Right lobe of liver (tissue), 6 donors: ENCODE measurements around the gene PHYHIPL. TPM values are rescaled to one million over a fixed set of nuclear protein-coding genes. Genes with fewer than 3 reads are reported as not detected.

Experiments
- ATAC-seq, 4 donors: fragments of 200-7000 bp; cut with Tn5 transposase; one replicate each; pipeline ENCODE4 v1.9.1; 2020; ENCODE audit warnings: mild to moderate bottlenecking in 4 of 4, moderate library complexity in 4 of 4
- DNase-seq, 3 donors: peaks; one replicate each; pipeline ENCODE4 v3.0.0-alpha.2; 2020
- H3K27ac ChIP-seq, 3 donors: fragments of 200-600 bp; one replicate each; pipeline ENCODE4 v1.8.0; 2022
- H3K27me3 ChIP-seq, 2 donors: fragments of 200-600 bp; one replicate each; pipeline ENCODE4 v1.8.0; 2022
- H3K36me3 ChIP-seq, 4 donors: fragments of 200-600 bp; sonication (generic) in 1 of 4; one replicate each; pipeline versions ENCODE4 v1.5.1 to v1.8.0; 2017 to 2022; ENCODE audit warnings: control low read depth in 1 of 4
- H3K4me1 ChIP-seq, 4 donors: fragments of 200-600 bp; sonication (generic) in 1 of 4; one replicate each; pipeline versions ENCODE4 v1.5.1 to v1.8.0; 2017 to 2022; ENCODE audit warnings: control low read depth in 1 of 4
- H3K4me3 ChIP-seq, 3 donors: fragments of 200-600 bp; one replicate each; pipeline ENCODE4 v1.8.0; 2022
- H3K9me3 ChIP-seq, 4 donors: fragments of 200-600 bp; sonication (generic) in 1 of 4; one replicate each; pipeline versions ENCODE4 v1.5.1 to v1.8.0; 2017 to 2022; ENCODE audit warnings: control low read depth in 1 of 4
- POLR2A ChIP-seq: fragments of 450-650 bp; IDR thresholded peaks from one replicate; pipeline ENCODE4 v1.6.1; 2017; ENCODE audit warnings: antibody characterized with exemption, mild to moderate bottlenecking
- WGBS: methylation state at CpG from one replicate; pipeline ENCODE4 v1.1.6; 2018; ENCODE audit warnings: low coverage, low lambda C conversion rate; ENCODE audit not compliant: insufficient coverage; ENCODE audit errors: missing lambda C conversion rate; 5-methylcytosine and 5-hydroxymethylcytosine counted together
- intact Hi-C, 2 donors: fragments of 100-400 bp; cut with DNase I; formaldehyde crosslinking; loops; one replicate each; pipeline versions ENCODE4 v1.11.2 to v1.14.1; 2022
- long read RNA-seq: library from polyadenylated mRNA; unstranded; transcript quantifications from one replicate; pipeline ENCODE4 v2.0.0, GENCODE V29; 2019
- total RNA-seq, 6 experiments: library from RNA; depleted of rRNA in 2 of 6; stranded (reverse); fragments of >200 nt in 2 of 6; fragmentation: NEBNext Ultra II Directional in 3 of 6; extraction: Animal tissue kit (Norgen Biotek cat#: 25700) in 3 of 6; gene quantifications; one replicate each; pipeline versions ENCODE4 v1.1.0 to v1.2.4, GENCODE V29; 2016 to 2023
- TF ChIP-seq, protein P1 (sequence below), 4 donors: fragments of 200-600 bp in 3 of 4; fragments of 450-650 bp in 1 of 4; IDR thresholded peaks; one replicate each; pipeline versions ENCODE4 v1.5.1 to v1.8.0; 2016 to 2022; ENCODE audit warnings: antibody characterized with exemption in 4 of 4, mild to moderate bottlenecking in 2 of 4
- donor health status: DM: no; HTN: yes; CAD: no.
- donor health status: DM: no; HTN: no; CAD: no.
- donor health status: DM: no; HTN: no; CAD: no.
- donor health status: DM: no; HTN: yes; CAD: no.
- donor health status: DM: no; HTN: yes; CAD: no.

The PHYHIPL gene
- total RNA-seq = under 1 TPM; 0.49 to 1.00 (median 0.75) TPM
- long read RNA-seq = 0 reads

GRCh38 chr10:59176241-59177030 lies at the start of gene PHYHIPL:
Gene PHYHIPL (plus strand): TSS chr10:59176643. CDS start chr10:59176854, 211 bp downstream.
- DNase-seq = peak; percentile 46 to 67 (median 63)
- ATAC-seq = peak; percentile 77 to 92 (median 86)
- peak within 1 kb of the TSS in 2 of 3 donors; percentile 18 to 45 for H3K27ac ChIP-seq
- H3K9me3 ChIP-seq = no peaks in the 10 kb centered on the region
- intact Hi-C loops = no loop called here
- TF ChIP-seq POLR2A = no peak
- TF ChIP-seq, protein P1, sequence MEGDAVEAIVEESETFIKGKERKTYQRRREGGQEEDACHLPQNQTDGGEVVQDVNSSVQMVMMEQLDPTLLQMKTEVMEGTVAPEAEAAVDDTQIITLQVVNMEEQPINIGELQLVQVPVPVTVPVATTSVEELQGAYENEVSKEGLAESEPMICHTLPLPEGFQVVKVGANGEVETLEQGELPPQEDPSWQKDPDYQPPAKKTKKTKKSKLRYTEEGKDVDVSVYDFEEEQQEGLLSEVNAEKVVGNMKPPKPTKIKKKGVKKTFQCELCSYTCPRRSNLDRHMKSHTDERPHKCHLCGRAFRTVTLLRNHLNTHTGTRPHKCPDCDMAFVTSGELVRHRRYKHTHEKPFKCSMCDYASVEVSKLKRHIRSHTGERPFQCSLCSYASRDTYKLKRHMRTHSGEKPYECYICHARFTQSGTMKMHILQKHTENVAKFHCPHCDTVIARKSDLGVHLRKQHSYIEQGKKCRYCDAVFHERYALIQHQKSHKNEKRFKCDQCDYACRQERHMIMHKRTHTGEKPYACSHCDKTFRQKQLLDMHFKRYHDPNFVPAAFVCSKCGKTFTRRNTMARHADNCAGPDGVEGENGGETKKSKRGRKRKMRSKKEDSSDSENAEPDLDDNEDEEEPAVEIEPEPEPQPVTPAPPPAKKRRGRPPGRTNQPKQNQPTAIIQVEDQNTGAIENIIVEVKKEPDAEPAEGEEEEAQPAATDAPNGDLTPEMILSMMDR (IDR thresholded peaks at IDR 0.05) = no peak
- no peaks in the 10 kb centered on the region for H3K36me3 ChIP-seq
- no peaks in the 10 kb centered on the region for H3K27me3 ChIP-seq
- no peaks in the 10 kb centered on the region for H3K4me1 ChIP-seq
- peak within 1 kb of the TSS; percentile 49 to 62 (median 56) for H3K4me3 ChIP-seq
- 3% methylated on average over 20 of the region's 90 CpGs for WGBS

DNA sequence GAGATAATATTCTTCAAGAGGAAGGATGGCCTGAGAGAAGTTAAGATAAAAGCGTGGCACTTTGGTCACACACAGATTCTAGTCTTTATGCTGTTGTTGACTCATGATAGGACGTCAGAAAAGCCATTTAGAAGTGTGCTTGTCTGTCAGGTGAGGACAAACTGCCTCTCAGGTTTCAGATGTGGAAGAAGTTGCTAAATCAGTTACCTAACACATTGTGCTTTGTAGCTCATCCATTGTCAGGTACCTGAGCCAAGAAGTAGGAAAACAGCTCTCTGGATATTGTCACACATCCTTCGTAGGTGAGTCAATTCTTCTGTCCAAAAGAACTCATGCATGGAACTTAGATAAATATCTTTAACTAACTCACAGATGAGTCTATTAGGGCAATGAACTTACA lies 49.5 kb upstream of the PHYHIPL start:
- H3K27ac ChIP-seq = no peak overlapping the region
- ATAC-seq = no peak
- TF ChIP-seq POLR2A = no peak
- TF ChIP-seq, protein P1 (IDR thresholded peaks at IDR 0.05) = no peak
- H3K9me3 ChIP-seq = no peaks in the 10 kb centered on the region
- no peaks in the 10 kb centered on the region for H3K27me3 ChIP-seq
- no peak overlapping the region for H3K4me3 ChIP-seq
- WGBS = 62% methylated on average over 3 of the region's 3 CpGs
- no peaks in the 10 kb centered on the region for H3K36me3 ChIP-seq
- no peak for DNase-seq
- intact Hi-C loops = no loop called here
- no peaks in the 10 kb centered on the region for H3K4me1 ChIP-seq

DNA sequence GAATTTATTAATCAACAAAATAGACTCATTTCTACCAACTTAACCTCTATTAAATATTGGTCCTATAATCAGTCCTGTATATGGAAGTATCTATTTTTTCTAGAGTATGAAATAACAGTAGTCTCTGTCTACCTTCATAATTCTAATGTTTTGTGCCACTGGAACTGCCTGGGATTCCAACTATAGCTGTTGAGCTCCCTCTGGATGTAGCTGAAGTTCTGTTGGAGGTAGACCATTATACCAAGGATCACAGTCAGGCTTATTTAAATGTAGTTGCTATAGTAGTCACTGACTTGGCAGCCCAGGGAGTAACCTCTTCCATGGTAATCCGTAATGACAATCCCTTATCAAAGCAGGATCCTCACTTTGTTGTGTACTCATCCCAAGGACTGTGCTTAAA lies 48.5 kb upstream of the PHYHIPL start:
- H3K36me3 ChIP-seq = no peaks in the 10 kb centered on the region
- H3K27ac ChIP-seq = no peak overlapping the region
- no peaks in the 10 kb centered on the region for H3K4me1 ChIP-seq
- no peak for TF ChIP-seq POLR2A
- TF ChIP-seq, protein P1 (IDR thresholded peaks at IDR 0.05) = peak in 1 of 4 donors; percentile 33
- H3K9me3 ChIP-seq = no peaks in the 10 kb centered on the region
- ATAC-seq = peak; percentile 28 to 63 (median 58)
- no peak for DNase-seq
- intact Hi-C loops = no loop called here
- H3K27me3 ChIP-seq = no peaks in the 10 kb centered on the region
- no peak overlapping the region for H3K4me3 ChIP-seq
- 50% methylated on average over 1 of the region's 1 CpG for WGBS

DNA sequence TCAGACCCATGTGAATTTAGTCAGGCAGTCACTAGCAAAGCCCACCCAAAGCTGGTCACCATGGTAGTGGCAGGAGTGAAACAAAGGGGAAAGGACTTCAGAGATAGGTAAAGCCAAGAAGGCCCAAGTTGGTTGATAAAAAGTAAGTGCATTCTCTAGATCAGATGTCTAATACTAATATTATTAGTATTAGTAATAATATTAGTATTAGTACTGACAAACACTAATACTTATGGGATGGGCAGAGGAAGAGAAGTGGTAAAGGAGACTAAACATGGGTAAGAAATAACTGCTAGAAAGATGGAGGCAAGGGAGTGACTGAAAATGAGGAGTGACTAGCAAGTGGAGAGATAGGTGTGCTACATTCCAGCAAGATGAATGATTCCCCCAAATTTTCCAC lies 46.6 kb upstream of the PHYHIPL start:
- no peak for DNase-seq
- Histone ChIP-seq H3K4me3 (no peak overlapping the region), H3K27ac (no peak overlapping the region), H3K4me1 (peaks cover 0 to 3% (median 0%) of the 10 kb centered on the region in 4 donors), H3K27me3 (no peaks in the 10 kb centered on the region), H3K9me3 (no peaks in the 10 kb centered on the region), H3K36me3 (no peaks in the 10 kb centered on the region)
- intact Hi-C loops = no loop called here
- no peak for TF ChIP-seq POLR2A
- TF ChIP-seq, protein P1 (IDR thresholded peaks at IDR 0.05) = no peak
- no peak for ATAC-seq
